ENCODE measurements around the gene ZP1.

The ZP1 gene

DNA sequence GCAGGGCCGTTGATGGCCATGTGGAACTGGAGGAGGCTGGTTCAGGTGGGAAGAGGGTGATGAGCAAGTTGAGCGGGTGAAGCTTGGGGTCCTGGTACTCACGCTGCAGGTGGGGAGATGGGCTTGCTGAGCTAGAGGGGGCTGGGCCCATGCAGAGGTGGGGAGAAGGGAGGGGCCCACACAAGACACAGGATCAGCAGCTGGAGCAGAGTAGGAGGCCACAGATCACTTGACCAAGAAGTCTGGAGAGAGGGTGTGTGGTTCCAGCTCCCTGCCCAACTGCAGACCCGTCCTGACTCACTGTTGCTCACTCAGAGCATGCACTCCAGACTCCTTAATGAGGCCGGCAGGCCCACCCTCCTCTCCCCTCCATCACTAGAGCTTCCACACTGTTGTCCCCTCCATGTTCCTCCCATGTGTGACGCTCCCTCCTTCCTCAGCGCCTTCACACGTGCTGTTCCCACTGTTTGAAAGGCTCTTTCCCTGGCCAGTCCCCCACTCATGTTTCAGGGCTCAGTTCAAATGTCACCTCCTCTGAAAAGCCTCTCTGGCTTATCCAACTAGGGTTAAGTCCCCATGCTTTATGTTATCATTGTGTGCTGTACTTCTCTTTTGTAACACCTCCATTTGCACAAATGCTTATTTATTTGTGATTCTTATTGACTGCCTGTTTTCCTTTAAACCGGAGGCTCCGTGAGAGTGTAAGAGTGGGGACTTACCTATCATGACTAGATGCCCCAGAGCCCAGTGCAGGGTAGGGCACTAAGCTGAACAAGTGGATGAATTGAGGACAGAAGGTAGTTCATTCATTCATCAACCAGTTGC lies 23.1 kb upstream of the ZP1 start:
- no peak for DNase-seq (ENCODE audit: low read depth, low spot score)

DNA sequence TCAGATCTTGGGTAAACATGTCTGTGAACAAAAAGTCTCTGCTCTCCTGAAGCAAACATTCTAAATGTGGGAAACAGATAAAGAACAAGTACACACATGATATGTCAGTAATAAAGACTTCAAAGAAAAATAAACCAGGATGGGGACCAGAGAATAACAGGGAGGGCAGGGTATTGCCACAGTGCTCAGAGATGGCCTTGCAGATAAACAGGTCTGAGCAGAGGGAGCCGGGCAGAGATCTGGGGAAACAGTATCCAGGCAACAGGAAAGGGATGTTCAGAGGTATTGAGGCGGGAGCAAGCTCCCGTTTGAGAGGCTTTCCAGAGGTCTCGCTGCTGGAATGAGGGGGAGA lies 22.5 kb upstream of the ZP1 start:
- DNase-seq (ENCODE audit: low read depth, low spot score): no peak

DNA sequence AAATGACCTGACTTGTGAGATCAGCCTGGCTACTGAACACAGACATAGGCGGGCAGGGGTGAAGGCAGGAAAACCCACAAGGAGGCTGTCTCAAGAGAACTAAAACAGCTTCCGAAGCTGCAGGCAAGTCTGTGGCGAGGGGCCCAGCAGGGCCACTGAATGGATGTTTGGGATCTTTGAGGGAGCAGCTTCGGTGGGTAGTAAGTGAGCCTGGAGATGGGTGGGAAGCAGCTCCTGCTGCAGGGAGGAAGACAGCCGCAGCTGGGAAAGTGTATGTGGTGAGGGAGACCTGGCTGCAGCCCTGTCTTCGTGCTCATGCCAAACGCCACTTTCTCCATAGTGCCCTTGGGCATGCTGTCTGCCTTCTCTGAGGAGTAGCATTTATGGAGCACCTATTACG lies 22.0 kb upstream of the ZP1 start:
- DNase-seq (ENCODE audit: low read depth, low spot score): no peak

DNA sequence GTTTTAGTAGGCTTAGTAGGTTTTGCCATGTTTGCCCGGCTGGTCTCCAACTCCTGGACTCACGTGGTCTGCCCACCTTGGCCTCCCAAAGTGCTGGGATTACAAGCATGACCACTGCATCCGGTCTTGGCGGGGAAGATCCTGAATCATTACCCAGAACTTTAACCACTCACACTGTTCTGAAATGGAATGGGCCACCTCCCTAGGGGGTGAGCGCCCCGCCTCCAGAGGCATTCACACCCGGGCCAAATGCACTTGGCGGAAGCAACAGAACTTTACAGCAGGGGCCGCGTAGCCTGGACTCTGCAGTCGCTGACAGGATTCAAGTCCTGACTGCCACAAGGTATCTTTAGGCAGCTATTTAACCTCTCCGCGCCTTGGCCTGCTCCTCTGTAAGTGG lies 20.1 kb upstream of the ZP1 start:
- DNase-seq (ENCODE audit: low read depth, low spot score): no peak

DNA sequence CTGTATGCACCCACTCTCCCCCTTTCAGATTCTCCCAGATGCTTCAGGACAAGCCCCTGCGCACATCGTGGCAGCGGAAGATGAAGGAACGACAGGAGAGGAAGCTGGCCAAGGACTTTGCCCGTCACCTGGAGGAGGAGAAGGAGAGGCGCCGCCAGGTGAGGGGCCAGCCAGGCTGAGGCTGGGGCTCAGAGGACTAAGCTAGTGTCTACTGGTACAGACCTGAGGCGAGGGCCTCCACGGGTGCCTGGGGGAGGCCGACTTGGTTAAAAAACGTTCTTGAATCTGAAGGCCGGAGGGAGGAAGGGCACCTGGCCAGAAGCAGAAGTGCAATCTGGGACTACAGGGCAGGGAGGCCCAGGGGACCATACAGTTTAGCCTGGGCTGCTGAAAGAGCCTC lies 19.4 kb upstream of the ZP1 start:
- DNase-seq (ENCODE audit: low read depth, low spot score): no peak

DNA sequence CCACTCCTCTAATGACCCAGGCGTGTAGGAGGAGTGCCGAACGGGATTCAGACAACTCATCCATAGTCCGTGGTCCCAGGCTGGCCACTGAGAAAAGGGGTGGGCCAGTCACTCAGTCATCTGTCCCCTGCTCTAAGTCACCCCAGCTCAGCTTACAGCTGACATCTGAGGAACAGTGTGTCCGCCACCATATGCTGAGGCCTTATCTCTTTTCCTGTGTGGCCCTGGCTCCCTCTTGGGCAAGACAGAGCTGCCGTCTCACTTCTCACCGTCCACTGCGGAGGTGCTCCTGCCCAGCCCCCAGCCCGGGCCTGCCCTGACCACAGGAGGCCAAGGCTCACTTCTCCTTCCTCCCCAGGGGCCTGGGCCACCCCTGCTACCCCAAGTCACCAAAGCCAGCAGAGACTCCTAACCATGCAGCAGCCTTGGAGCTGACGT lies 18.6 kb upstream of the ZP1 start:
- no peak for DNase-seq (ENCODE audit: low read depth, low spot score)

DNA sequence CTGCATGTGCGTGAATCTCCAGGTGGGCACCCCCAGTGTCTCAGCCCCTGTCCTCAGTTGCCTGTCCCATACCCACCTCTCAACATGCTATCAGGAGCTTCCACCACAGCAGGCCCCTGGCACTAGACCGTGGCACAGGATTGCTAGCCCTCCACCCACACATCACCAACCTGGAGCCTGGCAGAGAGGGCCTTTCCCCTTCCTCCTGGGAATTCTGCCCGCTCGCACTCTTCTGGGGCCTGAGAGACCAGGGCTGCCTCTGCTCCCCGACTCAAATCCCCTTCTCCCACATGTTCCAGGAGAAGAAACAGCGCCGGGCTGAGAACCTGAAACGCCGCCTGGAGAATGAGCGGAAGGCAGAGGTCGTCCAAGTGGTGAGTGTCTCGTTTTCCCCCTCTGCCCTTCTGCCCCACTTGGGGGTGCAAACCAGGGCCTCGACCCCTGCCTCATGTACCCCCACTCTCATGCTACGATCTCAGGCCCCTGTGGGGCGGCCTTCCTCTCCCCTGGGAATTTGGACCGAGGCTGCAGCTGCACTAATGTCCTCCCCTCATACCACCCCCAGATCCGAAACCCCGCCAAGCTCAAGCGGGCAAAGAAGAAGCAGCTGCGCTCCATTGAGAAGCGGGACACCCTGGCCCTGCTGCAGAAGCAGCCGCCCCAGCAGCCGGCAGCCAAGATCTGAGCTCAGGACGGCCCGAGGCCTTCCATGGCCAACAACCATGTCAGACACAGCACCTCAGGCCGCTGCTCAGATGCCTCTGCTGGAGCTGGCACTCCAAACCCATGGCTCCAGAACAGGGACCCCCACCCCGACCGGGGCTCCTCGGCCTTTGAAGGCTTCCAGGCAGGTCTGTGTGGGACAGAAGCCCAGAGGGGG lies 17.5 kb upstream of the ZP1 start:
- no peak for DNase-seq (ENCODE audit: low read depth, low spot score)

DNA sequence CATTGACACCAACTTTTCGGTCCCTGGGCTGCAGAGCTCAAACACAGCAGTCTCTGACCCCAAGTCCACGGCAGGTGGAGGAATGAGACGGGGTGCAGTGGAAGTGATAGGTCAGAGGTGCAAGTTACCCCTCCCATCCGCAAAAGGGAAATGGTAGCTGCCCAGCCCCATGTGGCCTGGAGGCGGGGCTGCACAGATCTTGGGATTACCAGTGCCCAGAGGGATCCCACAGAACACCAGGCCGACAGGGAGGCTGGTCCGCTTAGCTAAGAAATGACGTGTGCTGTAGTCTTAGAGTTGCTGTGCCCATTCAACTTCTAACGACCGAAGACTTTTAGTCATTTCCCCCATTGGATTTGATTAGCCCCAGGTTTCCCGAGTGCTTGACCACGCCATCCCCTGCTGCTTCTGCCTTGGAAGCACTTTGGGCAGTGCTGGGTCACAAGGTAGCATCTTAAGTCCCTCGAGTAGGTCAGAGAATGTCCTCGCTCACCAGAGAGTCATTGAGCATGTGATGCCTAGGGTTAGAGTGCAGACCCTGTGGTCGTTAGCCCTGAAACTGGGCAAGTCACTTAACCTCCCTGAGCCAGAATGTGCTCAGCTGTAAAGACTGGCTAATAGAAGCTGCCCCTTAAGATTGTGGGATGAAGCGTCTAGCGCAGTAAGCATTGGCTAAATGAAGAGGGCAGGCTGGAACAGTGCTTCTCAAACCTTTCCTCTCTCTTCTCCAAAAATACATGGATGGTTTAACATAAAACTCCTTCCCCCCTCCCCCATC lies 15.8 kb upstream of the ZP1 start:
- DNase-seq (ENCODE audit: low read depth, low spot score): no peak

DNA sequence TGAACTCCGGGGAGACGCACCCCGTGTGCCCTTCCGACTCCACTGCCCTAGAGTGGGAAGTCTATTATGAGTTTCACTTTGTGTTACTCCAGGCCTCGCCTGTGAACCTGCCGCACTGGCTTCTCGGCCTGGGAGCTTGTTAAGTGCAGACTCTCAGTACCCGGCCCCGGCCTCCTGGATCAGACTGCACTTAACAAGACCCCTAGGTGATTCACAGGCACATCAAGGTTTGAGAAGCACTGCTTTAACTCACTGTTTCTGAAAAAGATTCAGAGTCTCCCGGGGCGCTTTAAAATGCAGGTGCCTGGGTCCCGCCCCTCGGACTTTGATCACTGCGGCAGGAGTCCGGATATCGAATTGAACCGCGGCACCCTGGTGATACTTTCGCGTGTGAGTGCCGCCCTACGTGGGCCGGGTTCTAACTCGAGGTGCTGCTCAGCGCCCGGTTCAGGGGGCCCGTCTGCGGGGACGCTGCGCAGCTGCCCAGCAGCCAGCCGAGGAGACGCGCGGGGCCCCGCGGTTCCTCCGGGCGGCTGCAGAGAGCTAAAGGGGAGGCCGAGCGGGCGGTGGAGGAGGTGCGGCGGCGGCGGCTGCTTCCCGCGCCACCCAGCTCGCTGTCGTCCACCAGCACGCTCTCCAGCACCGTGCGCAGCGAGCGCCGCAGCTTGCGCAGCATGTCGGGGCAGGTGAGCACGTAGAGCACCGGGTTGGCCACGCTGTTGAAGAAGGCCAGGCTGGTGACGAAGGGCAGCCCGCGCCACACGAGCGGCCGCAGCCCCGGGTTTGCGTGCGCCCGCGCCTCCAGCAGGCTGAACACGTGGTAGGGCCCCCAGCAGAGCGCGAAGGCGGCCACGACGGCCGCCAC lies 15.0 kb upstream of the ZP1 start:
- DNase-seq (ENCODE audit: low read depth, low spot score): no peak

DNA sequence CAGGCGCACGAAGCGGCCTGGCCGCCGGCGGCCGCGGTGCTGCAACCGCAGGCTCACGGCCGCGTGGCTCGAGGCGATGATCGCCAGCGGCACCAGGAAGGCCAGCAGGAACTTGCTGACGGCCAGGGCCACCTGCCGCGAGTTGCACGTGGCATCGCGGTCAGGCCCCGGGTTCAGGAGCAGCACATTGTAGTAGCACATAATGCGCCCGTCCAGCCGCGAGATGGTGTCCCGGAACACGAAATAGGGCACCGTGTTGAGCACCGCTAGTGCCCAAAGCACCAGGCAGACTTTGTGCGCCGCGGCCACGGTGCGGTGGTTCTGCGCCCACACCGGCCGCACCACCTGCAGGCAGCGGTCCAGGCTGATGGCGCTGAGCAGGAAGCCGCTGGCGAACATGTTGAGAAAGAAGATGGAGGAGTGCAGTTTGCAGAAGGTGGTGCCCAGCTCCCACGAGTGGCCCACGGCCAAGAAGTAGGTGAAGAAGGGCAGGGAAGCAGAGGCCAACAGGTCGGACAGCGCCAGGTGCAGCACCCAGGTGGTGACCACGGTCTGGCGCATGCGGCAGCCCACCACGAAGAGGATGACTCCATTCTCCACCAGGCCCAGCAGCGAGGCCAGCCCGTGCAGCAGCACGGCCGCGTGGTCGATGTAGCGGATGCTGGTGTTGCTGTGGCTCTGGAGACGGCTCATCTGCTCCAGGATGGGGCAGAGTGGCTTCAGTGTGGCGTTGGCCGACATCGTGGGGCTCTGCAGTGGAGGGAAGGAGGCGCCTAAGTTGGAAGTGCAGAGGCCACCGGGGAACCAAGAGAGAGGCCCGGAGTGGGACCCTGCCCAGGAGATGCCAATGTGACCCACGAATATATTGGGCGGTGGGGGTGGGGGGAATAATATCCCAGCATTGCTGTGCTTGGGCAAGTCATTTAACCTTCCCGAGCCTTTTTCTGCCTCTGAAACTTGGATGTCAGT lies 14.1 kb upstream of the ZP1 start:
- DNase-seq (ENCODE audit: low read depth, low spot score): no peak

DNA sequence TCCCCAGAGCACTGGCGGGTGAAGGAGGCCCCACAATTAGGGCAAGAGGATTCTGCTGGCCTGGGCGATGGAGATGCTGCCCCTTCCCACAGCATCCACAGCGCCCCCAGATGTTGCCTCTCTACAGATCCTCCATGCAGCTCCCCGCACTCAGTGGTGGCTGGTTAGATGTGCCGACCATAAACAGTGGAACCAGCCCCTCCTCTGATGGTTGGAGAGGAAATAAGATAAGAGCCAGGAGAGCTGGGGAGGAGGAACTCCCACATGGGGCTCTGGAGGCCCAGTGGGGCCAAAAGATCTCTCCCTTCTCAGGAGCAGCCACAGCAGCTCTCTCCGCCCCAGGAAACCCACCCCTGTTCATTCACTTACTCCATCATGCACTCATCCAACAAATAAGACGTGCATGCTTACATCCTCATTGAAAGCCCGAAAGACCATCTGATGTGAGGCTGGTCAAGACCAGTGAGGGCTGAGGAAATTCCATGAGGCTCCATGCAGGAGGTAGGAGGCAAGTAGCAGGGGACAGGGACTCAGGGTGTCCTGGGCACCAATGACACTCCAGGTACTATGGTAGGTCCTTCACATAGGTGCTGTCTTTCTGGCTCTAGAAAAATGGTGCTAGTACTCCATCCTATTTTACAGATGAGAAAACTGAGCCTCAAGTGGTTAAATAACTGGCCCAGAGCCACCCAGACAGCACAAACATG lies 13.0 kb upstream of the ZP1 start:
- DNase-seq (ENCODE audit: low read depth, low spot score): no peak

DNA sequence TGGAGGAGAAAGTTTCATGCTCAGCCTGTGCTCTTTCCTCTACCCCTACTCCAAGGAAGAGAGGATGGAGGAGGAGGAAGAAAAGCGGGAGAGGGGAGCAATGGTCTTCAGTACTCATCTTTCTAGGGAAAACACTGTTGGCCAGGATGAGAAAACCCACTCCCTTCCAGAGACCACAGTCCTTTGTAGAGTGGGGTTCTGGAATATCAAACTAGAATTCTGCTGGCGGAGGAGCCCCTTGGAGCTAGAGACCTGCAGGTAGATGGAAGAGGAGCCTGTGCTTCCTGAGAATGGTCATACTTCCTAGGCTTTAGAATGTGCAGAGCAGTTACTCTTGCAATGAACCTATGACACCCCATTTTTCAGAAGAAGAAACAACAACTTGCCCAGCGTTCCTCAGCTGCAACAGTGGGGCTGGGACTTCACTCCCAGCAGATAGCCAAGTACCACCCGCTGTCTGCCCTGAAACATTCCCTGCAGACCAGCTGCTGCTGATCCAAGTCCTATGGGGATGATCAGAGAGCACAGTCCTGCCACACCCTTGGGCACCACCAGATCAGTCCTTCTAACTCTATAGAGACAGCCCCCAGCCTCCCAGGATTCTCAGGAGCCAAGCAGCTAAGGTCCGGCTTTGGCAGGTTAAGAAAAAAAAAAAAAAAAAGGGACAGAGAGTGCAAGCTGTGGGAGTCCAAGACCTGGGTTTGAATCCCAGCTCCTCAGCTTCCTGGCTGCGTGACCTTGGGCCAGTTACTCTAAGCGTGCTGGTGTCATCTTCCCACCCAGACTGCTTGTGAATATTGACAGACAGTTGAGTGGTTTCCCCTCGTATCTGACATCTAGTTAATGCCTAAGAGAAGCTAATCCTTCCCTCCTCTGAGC lies 12.3 kb upstream of the ZP1 start:
- no peak for DNase-seq (ENCODE audit: low read depth, low spot score)

DNA sequence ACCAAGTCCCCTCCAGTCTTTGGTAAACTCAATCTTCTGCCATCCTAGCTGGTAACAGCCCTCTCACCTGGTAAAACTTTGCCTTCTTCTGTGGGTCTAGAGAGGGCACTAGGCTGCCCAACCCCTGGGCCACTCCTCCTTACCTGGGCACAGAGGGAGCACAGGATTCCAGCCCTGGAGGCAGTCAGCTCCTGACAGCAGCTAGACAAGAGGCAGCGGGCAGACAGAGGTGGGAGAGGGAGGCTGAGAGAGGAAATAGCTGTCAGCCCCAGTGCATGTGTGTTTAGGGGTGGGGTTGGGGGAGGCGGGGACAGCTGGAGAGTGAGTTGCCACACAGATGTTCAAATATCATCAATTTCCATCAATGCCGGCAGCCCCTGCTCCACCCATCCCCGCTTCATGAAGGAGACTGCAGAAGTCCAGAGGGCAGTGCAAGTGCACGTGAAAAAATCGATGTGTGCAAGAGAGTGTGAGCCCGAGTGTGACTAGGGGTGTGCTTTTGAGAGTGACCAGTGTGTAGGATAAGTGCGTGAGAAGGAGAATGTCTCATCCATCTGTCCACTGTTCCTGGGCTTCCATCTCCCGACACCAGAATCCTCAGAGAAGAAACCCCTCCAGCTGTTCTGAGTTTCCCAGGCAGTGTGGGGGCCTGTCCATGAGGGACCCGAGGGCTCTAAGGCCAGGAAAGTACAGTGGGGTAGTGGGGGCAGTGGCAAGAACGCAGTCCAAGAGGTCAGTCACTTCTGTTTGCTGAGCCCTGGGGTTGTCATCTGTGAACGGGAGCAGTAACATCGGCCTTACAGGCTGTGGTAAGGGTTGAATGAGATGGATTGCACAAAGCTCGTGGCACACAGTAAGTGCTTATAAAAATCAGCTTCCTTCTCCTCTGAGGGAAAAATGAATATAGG lies 11.4 kb upstream of the ZP1 start, which contains the start of gene PTGDR2:
PTGDR2 (minus strand) TSS at position 225 of the 908 bp plus-strand sequence. CDS start 2,228 bp downstream, outside the sequence.
- DNase-seq (ENCODE audit: low read depth, low spot score): no peak

DNA sequence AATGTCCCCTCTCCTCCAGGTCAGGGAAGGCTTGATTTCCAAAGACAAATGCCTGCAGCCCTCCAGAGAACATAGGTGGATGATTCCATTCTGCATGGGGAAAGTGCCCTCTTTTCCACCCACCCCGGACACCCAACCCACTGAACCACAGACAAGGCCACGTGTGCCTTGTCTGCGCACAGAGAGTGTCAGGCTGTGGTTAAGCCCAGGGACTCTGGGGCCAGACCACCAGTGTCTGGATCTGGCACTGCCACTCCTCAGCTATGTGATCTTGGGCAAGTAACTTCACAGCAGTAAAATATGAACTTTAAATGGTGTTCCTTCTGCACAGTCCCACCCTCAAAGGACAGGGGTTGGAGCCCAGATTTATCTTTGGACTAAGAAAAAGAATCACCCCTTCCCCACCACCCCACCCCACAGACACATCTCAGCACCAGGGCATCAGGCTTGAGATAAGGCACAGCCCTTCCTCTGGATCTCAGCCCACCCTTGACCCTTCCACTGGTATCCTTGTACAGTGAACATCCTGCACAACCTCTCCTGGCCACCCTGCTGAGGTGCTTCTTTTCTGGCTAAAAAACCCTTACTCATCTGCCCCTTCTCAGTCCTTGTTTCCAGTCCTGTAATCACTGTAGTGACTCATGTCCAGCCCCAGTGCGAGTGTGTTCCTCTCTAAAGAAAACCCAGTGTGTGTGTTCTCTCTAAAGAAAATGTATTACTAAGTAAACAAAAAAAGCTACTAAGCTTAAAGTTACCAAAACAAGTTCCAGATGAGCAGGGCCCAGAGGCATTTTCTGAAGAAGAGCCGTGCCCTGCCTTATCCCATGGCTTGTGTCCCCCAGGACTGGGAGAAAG lies 9.7 kb upstream of the ZP1 start:
- no peak for DNase-seq (ENCODE audit: low read depth, low spot score)

DNA sequence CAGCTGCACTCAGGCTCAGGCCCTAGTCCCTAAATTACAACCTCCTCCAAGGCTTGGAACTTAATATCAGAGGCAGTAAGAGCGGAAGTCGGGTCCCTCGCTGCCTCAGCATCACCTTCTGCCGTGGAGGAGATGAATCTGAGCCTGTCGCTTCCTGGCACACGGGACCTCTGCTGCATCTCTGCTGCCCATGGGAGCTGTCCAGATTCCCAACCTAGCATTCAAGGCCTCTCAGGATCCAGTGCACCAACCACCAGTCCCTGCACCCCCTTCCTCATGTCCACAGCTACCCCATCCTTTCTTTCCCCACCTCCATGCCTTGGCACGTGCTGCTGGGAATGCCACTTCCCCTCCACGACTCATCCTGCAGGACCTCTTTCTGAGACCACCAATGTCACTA lies 9.1 kb upstream of the ZP1 start:
- no peak for DNase-seq (ENCODE audit: low read depth, low spot score)

DNA sequence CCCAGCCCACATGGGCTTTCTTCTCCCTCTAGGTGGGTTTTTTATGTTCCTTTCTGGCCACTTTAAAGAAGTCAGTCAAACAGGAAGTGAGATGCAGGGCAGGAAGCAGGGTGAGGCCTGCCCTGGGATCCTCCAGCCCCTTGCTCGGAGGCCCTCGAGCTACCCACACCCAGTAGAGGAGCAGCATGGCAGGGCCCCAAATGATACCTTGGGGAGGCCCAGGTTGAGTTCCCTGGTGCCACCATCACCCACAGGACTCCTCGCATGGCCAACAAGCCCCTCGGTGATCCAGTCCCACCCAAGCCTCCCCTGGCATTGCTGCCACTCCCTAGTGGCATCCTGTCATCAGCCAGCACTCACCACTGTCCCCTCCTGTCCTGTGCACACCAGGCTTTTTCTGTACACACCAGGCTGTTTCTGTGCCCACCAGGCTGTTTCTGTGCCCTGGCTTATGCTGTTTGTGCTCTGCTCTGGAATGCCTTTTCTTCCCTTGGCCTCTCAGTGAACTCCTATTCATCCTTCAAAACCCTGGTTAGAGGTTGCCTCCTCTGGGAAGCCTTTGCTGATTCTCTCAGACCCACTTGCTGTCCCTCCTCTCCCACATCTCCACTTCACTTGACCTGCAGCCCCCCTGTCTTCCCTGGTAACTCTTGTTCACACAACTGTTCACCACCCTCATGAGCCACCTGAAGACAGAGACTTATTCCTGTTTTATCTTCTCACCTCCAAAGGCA lies 8.4 kb upstream of the ZP1 start:
- DNase-seq (ENCODE audit: low read depth, low spot score): no peak
